NCI-H2171 treated with DMSO at 0.1 percent for 48 hours (cell line): Measurements from ENCODE around the gene BMF.

ENCODE experiments used
- DNase-seq: peaks from one replicate; lab custom pipeline; 2025; lab: John Stamatoyannopoulos, UW

Gene BMF

DNA sequence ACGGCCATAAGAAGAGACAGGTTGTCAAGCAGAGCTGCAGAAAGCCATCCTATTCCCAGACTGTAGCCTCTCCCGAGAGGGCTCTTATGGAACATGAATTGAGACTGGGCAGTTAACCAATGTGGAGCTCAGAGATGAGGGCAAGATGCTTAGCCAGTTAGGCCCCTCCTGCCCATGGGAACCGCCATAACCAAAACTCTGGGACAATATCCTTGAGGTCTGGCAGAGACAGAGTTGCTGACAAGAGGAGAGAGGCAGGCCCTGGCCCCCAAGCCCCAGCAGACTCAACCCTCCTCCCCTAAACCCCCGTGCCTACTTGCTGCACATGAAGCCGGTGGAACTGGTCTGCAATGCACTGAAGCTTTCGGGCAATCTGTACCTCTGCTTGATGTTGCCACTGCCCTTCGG lies 4.8 kb downstream of the BMF start:
- DNase-seq: peak; percentile 60

DNA sequence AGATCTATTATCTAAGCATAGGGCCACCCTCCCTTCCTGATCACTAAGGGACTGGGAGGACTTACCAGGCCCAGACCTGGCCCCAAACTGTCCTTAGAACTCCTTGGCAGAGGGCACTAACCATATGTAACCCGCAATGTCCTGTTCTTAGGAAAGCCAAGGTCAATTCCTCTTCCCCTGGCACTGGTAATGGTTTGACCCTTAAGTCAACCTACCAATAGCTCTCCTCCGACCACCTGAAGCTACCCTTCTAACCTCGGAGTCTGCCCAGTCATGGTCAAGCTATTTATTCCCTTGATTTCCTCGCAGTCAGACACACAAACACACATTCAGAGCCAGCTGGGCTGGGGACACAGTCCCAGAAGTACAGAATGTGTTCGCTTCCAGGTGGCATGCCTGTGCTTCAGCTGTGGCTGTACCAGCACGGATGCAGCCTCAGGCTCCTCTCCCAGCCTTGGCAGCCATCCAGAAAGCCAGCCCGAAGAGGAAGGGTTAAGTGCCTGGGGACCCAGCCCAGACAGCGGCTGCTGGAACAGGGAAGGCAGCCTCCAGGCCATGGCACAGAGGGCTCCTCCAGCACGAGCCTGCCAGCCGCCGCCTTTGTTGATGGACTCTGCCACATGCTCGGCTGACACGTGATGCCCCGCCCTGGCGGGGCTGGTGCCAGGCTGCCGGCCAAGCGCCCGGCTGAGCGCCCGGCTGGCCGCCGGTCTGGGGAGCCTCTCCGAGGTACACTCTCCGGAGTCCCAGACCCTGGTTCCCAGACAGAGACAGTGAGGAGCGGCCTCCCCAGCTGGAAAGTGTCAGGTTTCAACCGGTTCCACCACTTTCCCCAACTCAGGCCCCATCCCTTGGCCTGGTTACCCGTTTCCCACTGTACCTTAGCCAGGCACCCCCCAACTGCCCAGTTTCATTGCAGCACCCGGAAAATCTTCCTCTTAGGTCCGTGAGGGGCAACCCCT lies 5.5 kb downstream of the BMF start:
- DNase-seq: peak; percentile 87

DNA sequence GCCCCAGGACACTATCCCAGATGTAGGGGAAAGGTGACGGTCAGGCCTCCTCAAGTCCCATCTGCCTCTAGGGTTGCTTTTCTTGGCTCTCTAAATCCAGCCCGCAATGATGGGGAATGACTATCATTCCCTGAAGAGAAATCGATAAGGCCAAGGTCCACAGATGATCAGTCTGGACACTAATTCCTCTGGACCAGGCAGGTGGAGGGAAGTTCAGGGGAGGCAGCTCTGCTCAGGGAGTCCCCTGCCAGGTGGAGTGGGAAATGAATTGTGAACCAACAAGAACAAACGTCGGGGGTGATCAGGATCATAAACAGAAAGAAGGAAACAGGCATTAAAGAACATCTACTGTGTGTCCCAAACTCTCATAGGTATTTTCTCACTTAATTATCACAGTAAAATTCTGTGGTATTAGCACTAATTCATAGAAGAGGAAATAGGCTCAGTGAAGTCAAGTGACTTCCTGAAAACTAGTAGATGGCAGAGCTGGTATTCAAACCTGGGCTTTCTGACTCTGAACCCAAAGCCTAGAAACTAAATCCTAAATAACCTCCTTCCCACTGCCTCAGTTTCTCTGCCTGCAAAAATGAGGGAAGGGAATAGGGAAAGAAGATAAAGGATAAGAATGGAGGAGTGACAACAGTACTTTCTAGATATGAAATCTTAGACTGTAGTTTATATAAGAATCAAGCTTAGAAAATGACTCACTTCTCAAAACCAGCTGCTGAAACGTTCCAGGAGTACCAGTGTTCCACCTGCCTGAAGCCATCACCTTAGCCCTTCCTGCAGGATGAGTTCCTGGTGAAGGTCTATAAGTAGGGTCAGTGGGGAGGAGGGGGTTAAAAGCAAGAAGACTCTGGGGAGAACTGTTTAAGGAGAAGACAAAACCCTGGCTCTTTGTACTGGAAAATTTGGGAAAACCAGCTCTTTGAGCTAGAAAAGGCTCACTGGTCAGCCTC lies 7.5 kb downstream of the BMF start:
- DNase-seq: no peak

GRCh38 chr15:40100123-40100946 lies 8.3 kb downstream of the BMF start:
- peak; percentile 51 for DNase-seq

DNA sequence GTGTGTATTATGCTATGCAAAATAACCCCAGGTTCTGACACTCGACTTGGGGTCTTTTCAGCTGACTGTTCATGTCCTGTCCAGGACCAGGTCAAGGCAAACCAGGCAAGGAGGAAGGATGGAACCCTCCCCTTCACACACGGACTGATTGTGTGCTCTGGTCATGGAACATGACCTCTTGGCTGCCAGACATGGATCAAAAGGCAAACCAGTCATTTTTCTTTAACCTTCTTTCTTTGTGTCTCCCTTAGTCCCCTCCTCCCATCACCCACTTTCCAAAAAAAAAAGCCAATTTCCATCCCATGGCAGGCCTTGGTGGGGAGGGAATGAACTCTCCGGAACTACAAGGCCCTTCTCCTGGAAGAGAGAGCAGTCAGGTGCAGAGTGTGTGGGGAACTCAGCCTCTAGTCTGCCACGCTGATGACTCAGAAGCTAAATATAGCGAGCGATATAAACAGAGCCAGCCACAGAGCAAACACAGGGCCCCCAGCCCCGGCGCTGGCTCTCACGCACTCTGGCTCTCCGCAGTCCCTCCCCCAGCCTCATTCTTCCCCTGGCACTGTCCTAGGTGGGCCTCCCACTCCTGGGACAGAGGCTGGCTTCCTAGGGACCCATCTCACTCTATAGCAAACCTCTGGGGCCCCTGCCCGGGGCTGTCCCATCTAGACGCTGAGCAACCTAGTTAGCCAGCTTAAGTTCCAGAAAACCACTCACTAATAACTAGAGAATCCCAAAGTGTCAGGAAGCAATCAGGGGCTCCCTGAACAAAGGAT lies 10.0 kb downstream of the BMF start:
- DNase-seq: peak; percentile 88

DNA sequence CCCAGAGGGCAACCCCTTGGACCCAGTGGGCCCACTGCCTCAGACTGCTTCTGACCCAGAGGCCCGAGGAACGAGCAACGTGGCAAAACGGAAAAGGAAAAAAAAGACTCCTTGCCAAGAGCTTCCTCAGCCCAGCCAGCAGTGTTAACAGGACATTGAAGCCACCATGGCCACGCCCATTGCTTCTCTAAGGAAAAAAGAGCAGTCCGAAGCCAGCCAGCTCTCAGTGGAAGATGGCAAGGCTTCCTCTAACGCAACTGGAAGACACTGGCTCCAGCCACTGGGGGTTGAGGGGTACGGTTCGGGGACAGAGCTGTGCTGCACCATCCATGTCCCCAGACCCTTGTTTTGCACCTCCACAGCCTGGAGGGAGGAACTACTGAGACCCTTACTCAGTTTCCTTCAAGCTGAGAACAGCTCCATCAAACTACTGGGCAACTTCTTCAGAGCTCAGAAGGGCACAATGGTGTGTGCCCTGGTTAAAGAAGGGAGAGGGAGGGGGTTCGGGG lies 10.7 kb downstream of the BMF start:
- DNase-seq: no peak

GRCh38 chr15:40097096-40097967 lies 11.3 kb downstream of the BMF start:
- no peak for DNase-seq

DNA sequence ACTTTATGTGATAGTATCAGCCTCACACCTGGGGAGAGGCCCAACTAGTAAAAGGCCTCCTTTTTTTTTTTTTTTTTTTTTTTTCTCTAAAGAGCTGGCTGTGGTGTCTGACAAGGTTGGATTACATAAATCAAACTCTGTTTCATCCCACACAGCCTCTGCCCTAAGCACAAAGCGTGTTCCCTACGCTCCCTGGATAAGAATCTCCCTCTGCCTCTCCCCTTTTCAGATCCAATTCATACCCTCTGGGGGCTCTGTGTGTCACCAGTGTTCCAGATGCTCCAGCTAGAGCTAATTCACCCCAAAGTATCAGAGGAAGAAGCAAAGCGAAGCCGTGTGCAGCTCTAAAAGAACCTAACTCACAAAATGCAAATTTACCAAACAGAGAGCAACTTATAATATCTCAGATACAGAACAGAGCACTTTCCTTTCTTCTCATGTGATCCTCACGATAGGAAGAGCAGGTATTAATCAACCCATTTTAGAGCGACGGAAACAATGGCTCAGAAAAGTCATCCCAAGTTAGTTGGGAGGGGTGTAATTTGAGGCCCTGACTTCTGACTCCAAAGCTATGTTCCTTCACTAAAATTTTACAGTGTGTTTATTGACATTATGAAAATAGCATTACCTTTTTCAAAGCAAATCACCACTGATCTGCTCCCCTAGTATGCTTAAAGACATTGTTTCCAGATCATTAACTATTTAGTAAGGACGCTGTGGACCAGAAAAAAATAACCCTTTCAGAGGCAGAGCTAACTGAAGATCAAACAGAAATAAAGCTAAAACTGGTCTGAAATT lies 12.4 kb downstream of the BMF start:
- DNase-seq: peak; percentile 71

GRCh38 chr15:40095371-40096093 lies 13.1 kb downstream of the BMF start:
- DNase-seq: no peak

- DNase-seq: no peak
These were observed 14.5 kb downstream of the BMF start for GRCh38 chr15:40094156-40094555.

DNA sequence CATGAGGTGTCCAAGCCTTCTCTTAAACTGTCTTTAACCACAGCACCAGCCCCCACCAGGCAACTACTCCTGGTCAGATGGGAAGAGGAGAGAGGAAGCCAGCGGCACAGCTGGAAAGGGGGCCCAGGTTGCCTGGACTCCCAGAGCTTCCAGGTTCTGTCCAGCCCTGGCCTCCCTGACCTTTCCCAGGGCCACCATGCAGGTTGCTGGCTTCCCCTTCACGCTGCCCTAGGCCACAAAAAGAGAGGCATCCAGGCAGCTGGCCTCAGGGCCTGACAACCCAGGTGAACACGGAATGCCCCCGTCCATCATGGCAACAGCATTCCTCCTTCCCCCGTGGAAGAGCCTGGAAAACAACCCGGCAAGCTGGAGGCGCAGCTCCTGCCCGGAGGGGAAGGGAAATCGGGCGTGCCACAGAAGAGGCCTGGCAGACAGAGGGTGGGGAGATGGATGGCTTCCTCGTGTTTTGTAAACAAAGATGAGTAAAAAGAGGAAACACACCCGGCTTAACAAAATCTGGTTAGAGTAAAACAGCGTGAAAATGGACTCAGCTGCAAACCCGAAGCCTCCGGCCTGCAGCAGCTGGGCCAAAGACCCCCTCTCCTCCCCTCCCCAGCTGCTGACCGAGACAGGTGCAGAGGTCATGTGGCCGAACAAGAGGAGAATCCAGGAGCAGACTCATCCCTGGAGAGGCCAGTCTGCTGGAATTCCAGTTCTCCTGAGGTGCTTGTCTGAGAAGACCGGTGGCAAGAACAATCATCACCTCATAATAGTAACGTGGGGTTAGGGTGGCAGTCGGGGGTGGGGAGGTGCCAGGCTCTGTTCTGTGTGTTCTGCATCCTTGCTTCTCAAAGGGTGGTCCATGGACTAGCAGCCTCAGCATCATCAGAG lies 15.5 kb downstream of the BMF start:
- no peak for DNase-seq

- DNase-seq: peak; percentile 69
These were observed 16.3 kb downstream of the BMF start for GRCh38 chr15:40092256-40092978.

DNA sequence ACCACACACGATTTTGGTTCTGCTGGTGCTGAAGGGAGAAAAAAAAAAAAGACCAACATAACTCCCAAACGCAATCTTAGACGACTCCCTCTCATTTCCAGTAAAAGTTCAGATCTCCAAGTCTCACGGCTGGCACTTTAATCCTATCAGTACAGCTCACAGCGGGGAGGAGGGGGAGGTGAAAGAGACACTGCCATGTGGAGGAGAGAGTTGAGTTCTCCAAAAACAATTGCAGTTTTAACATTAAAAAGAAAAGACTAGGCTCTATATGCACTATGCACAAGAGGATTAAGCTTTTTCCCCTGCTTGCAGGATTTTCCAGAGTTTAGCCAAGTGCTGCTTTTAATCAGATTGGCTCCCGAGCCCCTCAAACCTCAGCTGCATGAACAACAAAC lies 16.8 kb downstream of the BMF start:
- peak; percentile 15 for DNase-seq

DNA sequence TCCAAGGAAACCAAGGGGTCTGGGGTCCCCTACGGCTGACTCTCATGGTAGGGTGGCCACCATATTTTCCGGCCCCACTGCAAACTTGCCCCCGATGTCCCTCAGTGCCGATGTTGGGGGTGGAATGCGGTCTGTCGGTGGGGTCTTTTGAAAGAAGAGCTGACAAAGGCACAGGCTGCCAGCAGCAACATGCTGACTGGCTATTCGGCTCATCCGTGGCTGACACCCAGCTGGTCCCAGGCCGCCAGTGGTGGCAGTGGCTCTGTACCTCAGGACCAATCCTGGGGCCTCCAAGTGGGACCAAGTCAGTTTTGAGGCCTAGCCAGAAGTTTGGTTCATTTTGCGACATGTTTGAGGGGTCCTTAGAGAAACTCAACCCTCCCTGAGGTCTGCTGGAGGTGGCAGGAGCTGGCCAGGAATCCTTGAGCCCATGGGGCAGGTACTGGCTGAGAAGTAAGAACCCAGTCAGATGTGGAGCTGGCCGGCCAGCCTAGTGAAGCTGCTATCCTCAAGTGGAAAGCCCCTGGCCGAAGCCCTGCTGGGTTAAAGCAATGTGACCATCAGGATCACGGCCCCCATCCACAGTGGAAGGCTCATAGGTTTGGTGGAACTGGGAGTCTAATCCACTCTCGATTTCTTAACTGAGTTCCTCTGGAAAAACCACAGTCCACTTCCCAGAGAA lies 17.8 kb downstream of the BMF start:
- no peak for DNase-seq

GRCh38 chr15:40088929-40089755 lies 19.5 kb downstream of the BMF start:
- no peak for DNase-seq
